ENCODE measurements around the gene C20orf144. TPM values are rescaled to one million over a fixed set of nuclear protein-coding genes. Genes with fewer than 3 reads are reported as not detected.

Gene C20orf144
- total and polyA plus RNA-seq, 9 of the 15 experiments (the other 6 are each of a cell fraction or from before 2014, with no cell fraction given) = 0.04 to 0.23 (median 0.11) TPM; not detected in 2

GRCh38 chr20:33666293-33667244, 4.4 kb downstream of the C20orf144 start, which contains the start of gene ACTL10 (continued):
- TF ChIP-seq ZNF785 (CRISPR knock-in tag; IDR thresholded peaks at IDR 0.05) (no peak), RBFOX2 (IDR thresholded peaks at IDR 0.05; ENCODE audit: low read depth, low read length) (peak; percentile 64), SRSF9 (IDR thresholded peaks at IDR 0.05; ENCODE audit: borderline replicate concordance, low read depth, low read length) (no peak), VEZF1 (CRISPR knock-in tag; IDR thresholded peaks at IDR 0.05) (peak; percentile 64), NFXL1 (CRISPR knock-in tag; IDR thresholded peaks at IDR 0.05) (no peak), TCF7 (IDR thresholded peaks at IDR 0.05; ENCODE audit: borderline replicate concordance) (no peak), BCLAF1 (IDR thresholded peaks at IDR 0.05; ENCODE audit: borderline replicate concordance in 1 of 2, control insufficient read depth in 1 of 2, low read depth in 2 of 2, low read length in 1 of 2) (0 out of 4 replicates have a peak, but pooled peaks of 1 of the 2 experiments have one; percentile 64), ETV1 (tag; conservative IDR thresholded peaks at IDR 0.05; ENCODE audit: low read depth) (no peak), NBN (IDR thresholded peaks at IDR 0.05; ENCODE audit: low read depth) (peak; percentile 75)

Data from K562 (cell line).